Chondrocyte (in vitro differentiated cells): ENCODE measurements around the gene NFIA. TPM values are rescaled to one million over a fixed set of nuclear protein-coding genes. Genes with fewer than 3 reads are reported as not detected.

ENCODE experiments used
- DNase-seq: peaks from one replicate; pipeline ENCODE4 v3.0.0; 2021; ENCODE audit warnings: mixed read lengths, low spot score
- H3K27ac Mint-ChIP-seq: one replicate; pipeline ENCODE4 v1.8.0; 2021; ENCODE audit warnings: mild to moderate bottlenecking, moderate library complexity, mixed read lengths; ENCODE audit not compliant: unreplicated experiment
- H3K27me3 Mint-ChIP-seq: 2 replicates; pipeline ENCODE4 v1.8.0; 2021; ENCODE audit warnings: low read depth, mixed read lengths
- H3K36me3 Mint-ChIP-seq: 2 replicates; pipeline ENCODE4 v1.8.0; 2021; ENCODE audit warnings: low read depth, mixed read lengths
- H3K4me1 Mint-ChIP-seq: 2 replicates; pipeline ENCODE4 v1.8.0; 2021; ENCODE audit warnings: low read depth, mild to moderate bottlenecking, mixed read lengths
- H3K4me3 Mint-ChIP-seq: one replicate; pipeline ENCODE4 v1.8.0; 2021; ENCODE audit warnings: mild to moderate bottlenecking, moderate library complexity, mixed read lengths; ENCODE audit not compliant: unreplicated experiment
- H3K9me3 Mint-ChIP-seq: 2 replicates; pipeline ENCODE4 v1.8.0; 2021; ENCODE audit warnings: low read depth, mixed read lengths
- total RNA-seq: library from RNA; stranded (reverse); gene quantifications from 3 replicates; pipeline ENCODE4 v1.2.1, GENCODE V29; 2021
- TF ChIP-seq, protein P1 (sequence below): fragments of 200-600 bp; sonication (generic); IDR thresholded peaks from 2 replicates; pipeline ENCODE4 v1.5.0; 2021; ENCODE audit warnings: antibody characterized with exemption, mild to moderate bottlenecking, moderate library complexity

NFIA gene
- total RNA-seq, 1 donor from 2014 or later = 43.0 TPM

GRCh38 chr1:61193808-61194207 is 111.4 kb downstream of the NFIA start:
- H3K27me3 Mint-ChIP-seq = no peaks in the 10 kb centered on the region
- peaks cover 23% of the 10 kb centered on the region for H3K4me1 Mint-ChIP-seq
- DNase-seq = no peak
- TF ChIP-seq, protein P1, sequence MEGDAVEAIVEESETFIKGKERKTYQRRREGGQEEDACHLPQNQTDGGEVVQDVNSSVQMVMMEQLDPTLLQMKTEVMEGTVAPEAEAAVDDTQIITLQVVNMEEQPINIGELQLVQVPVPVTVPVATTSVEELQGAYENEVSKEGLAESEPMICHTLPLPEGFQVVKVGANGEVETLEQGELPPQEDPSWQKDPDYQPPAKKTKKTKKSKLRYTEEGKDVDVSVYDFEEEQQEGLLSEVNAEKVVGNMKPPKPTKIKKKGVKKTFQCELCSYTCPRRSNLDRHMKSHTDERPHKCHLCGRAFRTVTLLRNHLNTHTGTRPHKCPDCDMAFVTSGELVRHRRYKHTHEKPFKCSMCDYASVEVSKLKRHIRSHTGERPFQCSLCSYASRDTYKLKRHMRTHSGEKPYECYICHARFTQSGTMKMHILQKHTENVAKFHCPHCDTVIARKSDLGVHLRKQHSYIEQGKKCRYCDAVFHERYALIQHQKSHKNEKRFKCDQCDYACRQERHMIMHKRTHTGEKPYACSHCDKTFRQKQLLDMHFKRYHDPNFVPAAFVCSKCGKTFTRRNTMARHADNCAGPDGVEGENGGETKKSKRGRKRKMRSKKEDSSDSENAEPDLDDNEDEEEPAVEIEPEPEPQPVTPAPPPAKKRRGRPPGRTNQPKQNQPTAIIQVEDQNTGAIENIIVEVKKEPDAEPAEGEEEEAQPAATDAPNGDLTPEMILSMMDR = no peak
- H3K36me3 Mint-ChIP-seq = no peaks in the 10 kb centered on the region
- no peaks in the 10 kb centered on the region for H3K9me3 Mint-ChIP-seq
- no peak overlapping the region for H3K4me3 Mint-ChIP-seq
- no peak overlapping the region for H3K27ac Mint-ChIP-seq

- H3K27me3 Mint-ChIP-seq = no peaks in the 10 kb centered on the region
- TF ChIP-seq, protein P1 = no peak
- H3K36me3 Mint-ChIP-seq = no peaks in the 10 kb centered on the region
- no peak overlapping the region for H3K27ac Mint-ChIP-seq
- H3K4me1 Mint-ChIP-seq = peaks cover 3% of the 10 kb centered on the region
- no peak overlapping the region for H3K4me3 Mint-ChIP-seq
- no peak for DNase-seq
- no peaks in the 10 kb centered on the region for H3K9me3 Mint-ChIP-seq
Observed at GRCh38 chr1:61198554-61198953, 116.2 kb downstream of the NFIA start.

- TF ChIP-seq, protein P1 = no peak
- Mint-ChIP-seq H3K9me3 (no peaks in the 10 kb centered on the region), H3K27me3 (no peaks in the 10 kb centered on the region), H3K4me3 (no peak overlapping the region), H3K27ac (no peak overlapping the region), H3K36me3 (no peaks in the 10 kb centered on the region), H3K4me1 (no peaks in the 10 kb centered on the region)
- no peak for DNase-seq
Observed at GRCh38 chr1:61201035-61201434, 118.7 kb downstream of the NFIA start.

- Mint-ChIP-seq H3K27me3 (no peaks in the 10 kb centered on the region), H3K27ac (no peak overlapping the region), H3K36me3 (no peaks in the 10 kb centered on the region), H3K4me1 (peaks cover 5% of the 10 kb centered on the region), H3K4me3 (no peak overlapping the region), H3K9me3 (no peaks in the 10 kb centered on the region)
- no peak for DNase-seq
- TF ChIP-seq, protein P1 = no peak
Observed at GRCh38 chr1:61202854-61203598, 120.7 kb downstream of the NFIA start.

DNA sequence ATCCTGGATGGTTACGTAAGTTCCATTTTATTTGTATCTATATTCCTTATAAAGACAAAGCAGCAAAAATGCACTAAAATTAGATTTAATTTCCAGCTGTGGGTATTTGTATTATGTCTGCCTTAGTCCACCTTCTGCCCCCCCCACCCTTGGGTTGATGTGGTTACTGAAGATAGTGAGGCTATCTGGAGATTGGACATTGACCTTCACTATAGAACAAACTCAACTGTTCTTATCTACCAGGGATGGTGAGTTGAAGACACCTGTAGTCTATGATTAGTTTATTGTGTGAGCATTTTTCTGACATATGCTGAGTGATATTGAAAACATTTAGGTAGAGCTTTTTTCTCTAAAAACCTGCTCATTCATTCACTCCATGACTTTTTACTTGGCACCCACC is 122.2 kb downstream of the NFIA start:
- H3K4me3 Mint-ChIP-seq = no peak overlapping the region
- peaks cover 17% of the 10 kb centered on the region for H3K4me1 Mint-ChIP-seq
- H3K27ac Mint-ChIP-seq = no peak overlapping the region
- no peak for DNase-seq
- no peaks in the 10 kb centered on the region for H3K36me3 Mint-ChIP-seq
- no peaks in the 10 kb centered on the region for H3K9me3 Mint-ChIP-seq
- H3K27me3 Mint-ChIP-seq = no peaks in the 10 kb centered on the region
- TF ChIP-seq, protein P1 = no peak
